Amygdala (tissue), 56 donors: Measurements from ENCODE around the gene FAM222A.

Experiments
- DNase-seq, 56 donors: peaks; one replicate each; lab custom pipeline; 2025; lab: John Stamatoyannopoulos, UW

FAM222A gene

GRCh38 chr12:109722721-109723094 lies 9.1 kb downstream of the FAM222A start:
- peak in 1 of 56 donors; percentile 12 for DNase-seq

- DNase-seq, result peak; percentile 33 to 94 (median 84)
Measured at GRCh38 chr12:109723311-109723881, 9.8 kb downstream of the FAM222A start.

- DNase-seq, result no peak
Measured at GRCh38 chr12:109724321-109724892, 10.8 kb downstream of the FAM222A start.

DNA sequence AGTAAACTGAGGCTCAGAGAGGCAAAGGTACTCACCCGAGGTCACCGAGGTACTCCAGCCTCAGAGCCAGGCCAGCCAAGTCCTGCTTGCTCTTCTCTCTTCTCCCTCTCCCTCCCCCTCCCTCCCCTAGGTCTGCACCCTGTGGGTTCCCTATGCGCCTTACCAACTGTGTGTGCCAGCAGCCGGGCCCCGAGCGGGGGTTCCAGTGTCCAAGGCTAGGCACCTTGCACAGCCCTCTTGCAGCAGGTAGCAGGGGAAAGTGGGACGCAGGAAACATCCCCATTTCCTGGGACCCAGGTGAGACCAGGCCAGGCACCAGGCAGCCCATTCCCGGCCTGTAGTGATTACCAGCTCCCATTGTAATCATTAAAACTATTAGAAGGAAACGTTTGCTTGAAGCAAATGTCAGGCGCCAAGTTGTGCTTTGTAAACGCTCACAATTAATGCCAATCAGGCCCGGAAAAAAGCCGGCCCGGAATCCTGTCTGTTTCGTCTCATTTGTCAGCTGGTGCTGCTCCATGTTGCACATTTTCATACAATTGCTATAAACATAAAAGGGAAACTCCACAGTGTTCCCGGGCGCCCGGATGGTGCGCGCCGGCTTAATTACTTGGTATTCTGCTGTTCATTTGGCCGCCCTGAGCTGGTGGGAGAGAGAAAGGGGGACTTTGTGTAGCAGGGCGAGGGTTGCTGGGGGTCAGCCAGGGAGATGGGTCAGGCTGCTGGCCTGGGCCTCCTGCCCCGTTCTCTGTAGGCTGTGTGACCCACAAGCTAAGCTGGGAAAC lies 11.9 kb downstream of the FAM222A start:
- peak in 52 of 56 donors; percentile 20 to 87 (median 62) for DNase-seq

DNA sequence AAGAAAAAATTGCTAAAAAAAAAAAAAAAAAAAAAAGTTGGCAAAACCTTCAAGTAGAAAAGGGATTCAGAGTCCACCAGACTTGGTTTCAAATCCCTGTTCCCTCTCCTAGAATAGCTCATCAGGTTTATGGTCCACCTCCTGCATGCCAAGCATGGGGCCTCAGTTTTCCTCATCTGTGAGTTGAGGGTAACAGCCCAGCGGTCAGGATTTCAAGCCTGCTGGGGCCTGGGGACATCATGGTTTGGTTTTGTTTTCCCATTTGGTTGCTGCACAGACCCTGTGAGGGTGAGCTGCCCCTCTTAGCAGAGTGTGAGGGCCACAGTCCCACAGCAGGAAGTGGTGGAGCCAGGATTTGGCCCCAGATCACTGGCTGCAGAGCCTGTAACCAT lies 12.5 kb downstream of the FAM222A start:
- no peak for DNase-seq

GRCh38 chr12:109726511-109727038 lies 12.9 kb downstream of the FAM222A start:
- DNase-seq, result no peak

- peak in 55 of 56 donors; percentile 34 to 96 (median 88) for DNase-seq
Measured at GRCh38 chr12:109727039-109727723, 13.6 kb downstream of the FAM222A start.

DNA sequence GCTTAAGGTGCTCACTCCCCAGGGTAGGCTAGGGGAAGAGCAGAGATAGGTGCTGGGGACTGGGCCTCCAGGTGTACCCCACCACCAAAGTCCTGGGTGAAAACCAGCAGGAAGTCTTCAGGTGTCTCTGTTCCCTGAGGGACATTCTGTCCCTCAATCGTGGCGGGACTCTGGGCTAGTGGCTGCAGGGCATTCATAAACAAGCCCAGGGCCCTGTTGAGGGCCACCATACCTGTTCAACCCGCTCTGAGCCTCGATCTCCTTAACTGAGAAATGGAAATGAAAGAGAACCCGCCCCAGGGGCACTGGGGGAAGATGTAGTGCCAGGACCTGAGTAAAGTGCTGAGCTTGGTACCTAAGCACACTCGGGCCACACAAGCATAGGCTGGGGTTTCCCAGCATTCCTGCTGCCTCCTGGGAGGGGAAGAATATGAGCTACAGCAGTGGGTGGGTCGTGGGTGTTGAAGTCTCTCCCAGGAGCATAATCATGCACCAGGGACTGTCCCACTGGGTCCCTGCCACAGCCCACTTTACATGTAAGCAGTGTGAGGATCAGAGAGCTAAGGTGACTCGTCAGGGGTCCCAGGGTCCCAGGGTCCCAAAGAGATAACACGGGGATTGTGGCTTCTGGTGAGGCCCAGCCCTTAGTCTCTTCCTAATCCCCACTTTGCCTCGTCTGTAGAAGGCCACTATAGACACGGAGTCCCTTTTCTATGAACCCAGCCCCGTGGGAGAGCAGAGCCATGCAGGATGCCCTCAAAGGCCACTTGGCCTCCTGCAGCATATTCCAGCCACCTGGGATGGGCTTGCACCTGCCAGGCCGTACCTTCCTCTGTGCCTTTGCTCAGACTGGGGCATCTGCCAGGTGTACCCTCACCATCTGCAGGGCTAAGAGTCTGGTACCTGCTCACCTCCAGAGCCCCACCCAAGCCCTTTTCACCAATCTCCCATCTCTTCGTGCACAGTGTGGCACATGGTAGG lies 14.4 kb downstream of the FAM222A start:
- no peak for DNase-seq

DNA sequence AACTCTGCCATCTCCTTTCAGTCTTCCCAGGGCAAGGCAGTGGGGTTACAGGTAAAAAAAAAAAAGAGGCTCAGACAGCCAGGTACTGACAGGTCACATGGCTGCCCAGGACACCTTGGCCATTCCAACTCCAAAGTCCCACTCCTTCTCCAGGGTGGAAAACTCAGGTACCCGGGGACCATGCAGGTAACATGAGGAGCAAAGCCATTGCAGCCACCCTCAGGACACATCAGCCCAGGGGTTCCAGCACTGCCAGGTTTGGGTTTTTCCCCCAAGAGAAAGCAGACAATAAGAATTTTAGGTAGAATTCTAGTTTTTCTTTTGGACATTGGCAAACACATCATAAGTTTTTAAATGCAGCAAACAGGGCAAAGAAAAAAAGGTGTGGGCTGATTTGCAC lies 15.3 kb downstream of the FAM222A start:
- no peak for DNase-seq

DNA sequence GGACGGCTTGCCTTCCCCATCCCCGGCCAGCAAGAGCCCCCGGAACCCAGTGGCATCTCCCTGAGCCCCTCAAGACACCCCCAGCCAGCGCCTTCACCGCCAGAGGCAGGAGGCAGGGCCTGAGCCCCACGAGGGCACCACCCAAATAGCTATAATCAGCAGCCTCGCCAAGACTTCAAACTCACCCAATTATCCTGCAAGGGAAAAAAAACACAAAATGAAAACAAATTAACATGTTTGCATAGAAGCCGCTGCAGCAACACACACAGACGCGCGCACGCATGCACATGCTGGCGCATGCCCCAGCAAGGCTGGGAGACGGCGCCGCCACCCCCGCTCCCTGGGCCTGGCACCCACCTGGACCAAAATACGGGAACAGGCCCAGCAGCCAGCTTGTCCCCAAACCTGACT lies 15.8 kb downstream of the FAM222A start:
- peak in 2 of 56 donors; percentile 16 to 31 for DNase-seq

- DNase-seq, result no peak
Measured at GRCh38 chr12:109729801-109730200, 16.2 kb downstream of the FAM222A start.

DNA sequence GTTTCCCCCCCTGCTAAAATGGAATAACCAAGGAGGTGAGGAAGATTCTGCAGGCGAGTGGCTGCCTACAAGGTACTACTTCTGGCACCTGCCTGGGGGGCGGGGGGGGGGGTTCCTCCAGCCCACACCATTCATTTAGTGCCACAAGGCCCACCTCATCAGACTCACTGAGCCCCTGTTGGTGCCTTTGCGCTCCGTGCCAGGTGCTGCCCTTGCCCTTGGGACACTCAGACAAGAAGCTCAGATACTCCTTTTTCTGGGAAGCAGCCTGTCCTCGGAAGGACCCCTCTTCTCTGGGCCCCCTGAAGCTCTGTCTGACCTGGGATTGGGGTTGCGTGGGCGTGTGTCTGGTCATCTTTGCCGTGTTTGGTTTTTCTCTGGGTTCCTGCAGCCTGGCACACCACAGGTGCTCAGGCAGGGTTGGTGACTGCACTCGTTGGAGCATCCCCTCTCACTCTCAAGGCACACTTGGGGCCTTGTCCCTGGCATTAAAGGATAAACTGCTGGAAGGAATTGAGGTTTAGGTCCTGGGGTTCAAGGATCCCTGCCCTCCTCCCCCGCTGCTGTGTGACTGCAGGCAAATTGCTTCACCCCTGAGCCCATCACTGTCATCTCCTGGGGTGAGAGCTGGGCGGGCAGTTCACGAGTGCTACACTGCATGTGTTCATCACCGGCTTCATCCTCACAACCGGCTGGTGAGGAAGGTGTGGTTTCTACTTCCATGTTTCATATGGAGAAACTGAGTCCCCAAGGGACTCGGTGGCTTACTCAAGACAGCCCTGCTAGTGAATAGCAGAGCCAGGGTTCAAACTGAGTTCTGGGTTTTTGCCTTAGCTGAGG lies 16.9 kb downstream of the FAM222A start:
- DNase-seq, result no peak

DNA sequence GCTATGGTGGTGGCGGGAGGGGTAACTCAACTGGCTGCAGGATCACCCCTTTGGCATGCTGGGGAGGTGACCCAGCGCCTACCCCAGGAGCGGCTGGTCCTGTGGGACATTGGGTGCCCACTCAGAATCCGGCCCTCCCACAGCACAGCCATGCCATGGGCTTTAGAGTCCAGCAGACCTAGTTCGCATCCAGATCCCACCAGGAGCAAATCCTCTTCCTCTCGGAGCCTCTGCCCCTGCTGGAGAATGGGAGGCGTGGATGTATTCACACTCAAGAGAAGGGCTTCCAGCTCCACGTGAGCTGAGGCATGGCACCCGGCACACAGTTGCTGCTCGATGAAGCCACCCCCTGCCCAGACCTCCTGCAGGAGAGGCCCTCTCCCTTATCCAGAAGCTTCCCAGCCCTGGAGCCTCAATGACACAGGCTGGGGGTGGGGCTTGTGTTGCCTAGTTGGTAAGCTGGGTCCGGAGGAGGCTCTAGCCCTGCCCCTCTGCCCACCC lies 17.7 kb downstream of the FAM222A start:
- no peak for DNase-seq

DNA sequence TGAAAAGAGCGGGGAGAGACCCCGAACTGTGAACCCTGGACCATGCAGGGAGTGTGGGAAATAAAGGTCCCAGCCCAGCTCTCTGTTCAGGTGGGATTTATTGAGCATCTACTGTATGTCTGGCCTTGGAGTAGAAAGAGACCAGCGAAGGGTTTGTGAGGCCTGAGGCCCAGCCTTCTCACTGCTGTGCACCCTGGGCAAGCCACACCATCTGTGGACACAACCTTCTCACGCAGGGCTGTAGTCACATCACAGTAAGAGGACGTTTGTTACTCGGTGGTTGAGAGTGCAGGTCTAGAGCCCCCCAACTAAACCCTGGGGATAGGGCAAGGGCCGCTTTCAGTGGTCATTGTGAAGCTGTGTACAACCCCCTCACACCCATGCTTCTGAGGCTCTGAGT lies 18.2 kb downstream of the FAM222A start:
- DNase-seq, result no peak

DNA sequence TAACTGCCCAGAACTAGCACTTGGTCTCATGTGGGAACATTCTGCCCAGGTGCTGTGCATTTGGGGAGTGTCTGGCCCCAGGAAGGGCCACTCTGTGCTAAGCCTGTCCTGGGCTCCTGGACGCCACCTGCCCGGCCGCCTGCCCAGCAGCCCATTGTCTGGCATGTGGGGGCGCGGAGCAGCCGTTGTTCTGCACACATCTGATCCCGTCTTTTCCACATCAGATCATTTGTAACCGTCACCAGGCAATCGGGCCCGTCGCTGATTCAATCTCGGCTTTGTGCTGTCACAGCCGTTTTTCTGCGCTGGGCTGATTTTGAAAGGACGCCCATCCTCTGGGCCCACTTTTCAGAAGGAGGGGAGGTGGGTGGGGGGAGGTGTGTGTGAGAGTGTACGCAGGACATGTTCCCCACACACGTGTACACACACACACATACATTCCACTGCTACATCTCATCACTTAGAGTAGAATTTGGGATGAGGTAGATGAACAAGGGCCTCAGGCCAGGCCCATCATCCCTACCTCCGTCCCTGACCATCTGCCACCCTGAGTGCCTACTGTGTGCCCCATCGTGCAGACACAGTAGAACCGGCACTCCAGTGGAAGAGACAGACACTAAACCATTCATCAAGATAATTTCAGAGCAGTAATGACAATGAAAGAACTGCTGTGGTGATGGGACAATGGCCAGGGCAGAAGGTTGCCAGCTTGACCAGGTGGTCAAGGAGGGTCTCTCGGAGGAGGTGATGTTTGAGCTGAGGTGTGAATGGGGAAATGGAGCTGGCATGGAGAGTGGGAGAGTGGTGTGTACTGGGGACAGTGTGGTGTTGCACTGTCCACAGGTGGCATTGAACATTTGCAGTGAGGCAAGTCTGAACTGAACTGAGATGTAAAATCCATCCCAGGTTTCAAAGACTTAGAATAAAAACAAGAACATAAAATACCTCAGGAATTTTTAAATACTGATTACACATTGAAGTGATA lies 19.0 kb downstream of the FAM222A start:
- DNase-seq, result peak in 2 of 56 donors; percentile 14 to 24

- no peak for DNase-seq
Measured at GRCh38 chr12:109734219-109735000, 20.8 kb downstream of the FAM222A start.
